Right ventricle myocardium superior (tissue), 1 donor: ENCODE measurements around the gene RAP1GAP. TPM values are rescaled to one million over a fixed set of nuclear protein-coding genes. Genes with fewer than 3 reads are reported as not detected.

Source experiments
- ATAC-seq: fragments of 200-7000 bp; cut with Tn5 transposase; one replicate; pipeline ENCODE4 v1.9.1; 2020; ENCODE audit warnings: mild to moderate bottlenecking; ENCODE audit not compliant: poor library complexity
- DNase-seq: peaks from one replicate; pipeline ENCODE4 v3.0.0-alpha.2; 2020
- intact Hi-C: fragments of 100-400 bp; cut with DNase I; formaldehyde crosslinking; loops from one replicate; pipeline ENCODE4 v1.11.2; 2022
- total RNA-seq: library from RNA; stranded (reverse); fragmentation: NEBNext Ultra II Directional; extraction: Animal tissue kit (Norgen Biotek cat#: 25700); gene quantifications from one replicate; pipeline ENCODE4 v1.2.1, GENCODE V29; 2021
- donor health status: DM: no; HTN: yes; CAD: no; lungs with severe emphysema.

RAP1GAP gene
- total RNA-seq, 1 donor from 2014 or later = 3.7 TPM

GRCh38 chr1:21621051-21621450 is 48.1 kb downstream of the RAP1GAP start:
- DNase-seq = no peak
- intact Hi-C loops = no loop called here

GRCh38 chr1:21620496-21620895 is 48.7 kb downstream of the RAP1GAP start:
- ATAC-seq (peak; percentile 76), DNase-seq (no peak)
- intact Hi-C loops = no loop called here

More at GRCh38 chr1:21621051-21621450, 48.1 kb downstream of the RAP1GAP start:
- no peak for ATAC-seq

- DNase-seq (no peak), ATAC-seq (no peak)
- intact Hi-C loops = no loop called here
Measured at GRCh38 chr1:21620011-21620410, 49.1 kb downstream of the RAP1GAP start.

- intact Hi-C loops = no loop called here
Measured at GRCh38 chr1:21619375-21619947, 49.7 kb downstream of the RAP1GAP start.

GRCh38 chr1:21618561-21619374 is 50.4 kb downstream of the RAP1GAP start:
- no peak for DNase-seq
- ATAC-seq = no peak
- intact Hi-C loops = no loop called here

More at GRCh38 chr1:21619375-21619947, 49.7 kb downstream of the RAP1GAP start:
- no peak for ATAC-seq
- no peak for DNase-seq

GRCh38 chr1:21618059-21618458 is 51.1 kb downstream of the RAP1GAP start:
- DNase-seq (no peak), ATAC-seq (no peak)
- intact Hi-C loops = no loop called here

- ATAC-seq = no peak
- no peak for DNase-seq
- intact Hi-C loops = no loop called here
Measured at GRCh38 chr1:21617126-21617738, 51.9 kb downstream of the RAP1GAP start.

GRCh38 chr1:21616372-21616771 is 52.8 kb downstream of the RAP1GAP start:
- ATAC-seq (no peak), DNase-seq (no peak)
- intact Hi-C loops = no loop called here

GRCh38 chr1:21614419-21615115 is 54.6 kb downstream of the RAP1GAP start:
- ATAC-seq = no peak
- DNase-seq = no peak
- intact Hi-C loops = no loop called here

GRCh38 chr1:21613072-21613867 is 55.9 kb downstream of the RAP1GAP start:
- intact Hi-C loops = no loop called here

GRCh38 chr1:21612057-21612456 is 57.1 kb downstream of the RAP1GAP start:
- intact Hi-C loops = no loop called here
- no peak for ATAC-seq
- no peak for DNase-seq

More at GRCh38 chr1:21613072-21613867, 55.9 kb downstream of the RAP1GAP start:
- DNase-seq = no peak
- ATAC-seq = no peak

- ATAC-seq = no peak
- intact Hi-C loops = no loop called here
- DNase-seq = no peak
Measured at GRCh38 chr1:21610989-21611785, 58.0 kb downstream of the RAP1GAP start.

GRCh38 chr1:21610027-21610426 is 59.1 kb downstream of the RAP1GAP start:
- intact Hi-C loops = no loop called here
- no peak for ATAC-seq
- DNase-seq = no peak

- intact Hi-C loops = no loop called here
- ATAC-seq (no peak), DNase-seq (no peak)
Measured at GRCh38 chr1:21608798-21609197, 60.4 kb downstream of the RAP1GAP start.

- DNase-seq (peak; percentile 81), ATAC-seq (peak; percentile 90)
- intact Hi-C loops = no loop called here
Measured at GRCh38 chr1:21607549-21608529, 61.3 kb downstream of the RAP1GAP start.

- no peak for DNase-seq
- no peak for ATAC-seq
- intact Hi-C loops = no loop called here
Measured at GRCh38 chr1:21605964-21606705, 63.0 kb downstream of the RAP1GAP start.
